Trophoblast cell (in vitro differentiated cells and primary cell): ENCODE results near the gene GLDC.
"Not testable (repeated sequence)": the region's sequence is repeated elsewhere in the genome, so short reads cannot be mapped to it uniquely, and the experiment has no call there.

Experiments used
- DNase-seq, 2 donors: peaks; one replicate each; pipeline ENCODE4 v3.0.0-alpha.2; 2016
- H2AFZ ChIP-seq: 2 replicates; pipeline ENCODE4 v1.6.1; 2013; ENCODE audit warnings: low read length, moderate library complexity, mild to moderate bottlenecking; ENCODE audit not compliant: insufficient read depth, poor library complexity
- H2AK5ac ChIP-seq: 2 replicates; pipeline ENCODE4 v1.6.1; 2013; ENCODE audit warnings: mild to moderate bottlenecking, low read length
- H2BK120ac ChIP-seq: 2 replicates; pipeline ENCODE4 v1.6.1; 2013; ENCODE audit warnings: low read length, mild to moderate bottlenecking, moderate library complexity; ENCODE audit not compliant: insufficient read depth, poor library complexity
- H2BK12ac ChIP-seq: 2 replicates; pipeline ENCODE4 v1.6.1; 2013; ENCODE audit warnings: mild to moderate bottlenecking, low read length, moderate library complexity
- H2BK5ac ChIP-seq: 2 replicates; pipeline ENCODE4 v1.6.1; 2013; ENCODE audit warnings: low read length, low read depth, moderate library complexity, mild to moderate bottlenecking; ENCODE audit not compliant: poor library complexity
- H3K14ac ChIP-seq: 2 replicates; pipeline ENCODE4 v1.6.1; 2013; ENCODE audit warnings: mild to moderate bottlenecking, low read length
- H3K18ac ChIP-seq: 2 replicates; pipeline ENCODE4 v1.6.1; 2013; ENCODE audit warnings: mild to moderate bottlenecking, low read length
- H3K23ac ChIP-seq: 2 replicates; pipeline ENCODE4 v1.6.1; 2013; ENCODE audit warnings: low read length
- H3K27ac ChIP-seq: 2 replicates; pipeline ENCODE4 v1.5.1; 2013; ENCODE audit warnings: low read depth, mild to moderate bottlenecking, inconsistent platforms, low read length, moderate library complexity
- H3K27me3 ChIP-seq: 2 replicates; pipeline ENCODE4 v1.6.1; 2013; ENCODE audit warnings: inconsistent platforms, mild to moderate bottlenecking, low read length, moderate library complexity; ENCODE audit not compliant: insufficient read depth
- H3K36me3 ChIP-seq, 2 experiments: 1 replicate in 1 of 2; 2 replicates in 1 of 2; pipeline ENCODE4 v1.6.1; 2013; ENCODE audit warnings: low read length in 2 of 2, mild to moderate bottlenecking in 2 of 2, moderate library complexity in 1 of 2; ENCODE audit not compliant: insufficient read depth in 2 of 2, control insufficient read depth in 1 of 2
- H3K4ac ChIP-seq: 2 replicates; pipeline ENCODE4 v1.6.1; 2013; ENCODE audit warnings: low read depth, mild to moderate bottlenecking, low read length, moderate library complexity
- H3K4me1 ChIP-seq, 2 experiments: 1 replicate in 1 of 2; 2 replicates in 1 of 2; pipeline ENCODE4 v1.6.1; 2013; ENCODE audit warnings: low read length in 2 of 2, mild to moderate bottlenecking in 2 of 2, moderate library complexity in 1 of 2; ENCODE audit not compliant: insufficient read depth in 2 of 2, control insufficient read depth in 1 of 2
- H3K4me2 ChIP-seq: 2 replicates; pipeline ENCODE4 v1.6.1; 2013; ENCODE audit warnings: inconsistent platforms, mild to moderate bottlenecking, low read length, moderate library complexity
- H3K4me3 ChIP-seq: 2 replicates; pipeline ENCODE4 v1.5.1; 2013; ENCODE audit warnings: mild to moderate bottlenecking, low read depth, low read length, inconsistent platforms
- H3K79me1 ChIP-seq: one replicate; pipeline ENCODE4 v1.6.1; 2013; ENCODE audit warnings: low read length
- H3K79me2 ChIP-seq: 2 replicates; pipeline ENCODE4 v1.6.1; 2013; ENCODE audit warnings: low read length, mild to moderate bottlenecking; ENCODE audit not compliant: control insufficient read depth, insufficient read depth, poor library complexity
- H3K9ac ChIP-seq: 2 replicates; pipeline ENCODE4 v1.6.1; 2013; ENCODE audit warnings: mild to moderate bottlenecking, low read length
- H3K9me3 ChIP-seq: 2 replicates; pipeline ENCODE4 v1.6.1; 2013; ENCODE audit warnings: low read depth, mild to moderate bottlenecking, control low read depth, inconsistent platforms, low read length; ENCODE audit not compliant: insufficient read depth
- H4K12ac ChIP-seq: 2 replicates; pipeline ENCODE4 v1.6.1; 2013; ENCODE audit warnings: low read depth, mild to moderate bottlenecking, low read length, moderate library complexity
- H4K8ac ChIP-seq: 2 replicates; pipeline ENCODE4 v1.6.1; 2013; ENCODE audit warnings: low read depth, mild to moderate bottlenecking, low read length, moderate library complexity
- H4K91ac ChIP-seq: one replicate; pipeline ENCODE4 v1.6.1; 2013; ENCODE audit warnings: low read depth, mild to moderate bottlenecking, low read length, moderate library complexity
- WGBS: extraction: QIAGEN DNeasy Blood & Tissue Kit; methylation state at CpG from one replicate; pipeline ENCODE4 v1.1.7; 2013; ENCODE audit warnings: missing lambda C conversion rate; ENCODE audit not compliant: insufficient read length, insufficient coverage; ENCODE audit errors: extremely low coverage; 5-methylcytosine and 5-hydroxymethylcytosine counted together

GLDC gene

DNA sequence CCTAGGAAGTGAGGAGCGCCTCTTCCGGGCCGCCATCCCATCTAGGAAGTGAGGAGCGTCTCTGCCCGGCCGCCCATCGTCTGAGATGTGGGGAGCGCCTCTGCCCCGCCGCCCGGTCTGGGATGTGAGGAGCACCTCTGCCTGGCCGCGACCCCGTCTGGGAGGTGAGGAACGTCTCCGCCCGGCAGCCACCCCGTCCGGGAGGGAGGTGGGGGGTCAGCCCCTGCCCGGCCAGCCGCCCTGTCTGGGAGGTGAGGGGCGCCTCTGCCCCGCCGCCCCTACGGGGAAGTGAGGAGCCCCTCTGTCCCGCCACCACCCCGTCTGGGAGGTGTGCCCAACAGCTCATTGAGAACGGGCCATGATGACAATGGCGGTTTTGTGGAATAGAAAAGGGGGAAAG, 22.7 kb downstream of the GLDC start:
- not testable (repeated sequence) for H3K4me3 ChIP-seq, H4K12ac ChIP-seq, H3K23ac ChIP-seq, H3K14ac ChIP-seq, H2AK5ac ChIP-seq, H3K36me3 ChIP-seq, H2BK120ac ChIP-seq, H3K79me1 ChIP-seq, H2BK5ac ChIP-seq, H4K8ac ChIP-seq, DNase-seq, H3K4me1 ChIP-seq, H3K27ac ChIP-seq, H3K79me2 ChIP-seq, H3K4ac ChIP-seq, H3K9ac ChIP-seq, H3K9me3 ChIP-seq, H3K18ac ChIP-seq, H2AFZ ChIP-seq, H3K27me3 ChIP-seq, H3K4me2 ChIP-seq, H2BK12ac ChIP-seq, H4K91ac ChIP-seq
- no CpG with 5 or more reads among the region's 29 CpGs for WGBS

DNA sequence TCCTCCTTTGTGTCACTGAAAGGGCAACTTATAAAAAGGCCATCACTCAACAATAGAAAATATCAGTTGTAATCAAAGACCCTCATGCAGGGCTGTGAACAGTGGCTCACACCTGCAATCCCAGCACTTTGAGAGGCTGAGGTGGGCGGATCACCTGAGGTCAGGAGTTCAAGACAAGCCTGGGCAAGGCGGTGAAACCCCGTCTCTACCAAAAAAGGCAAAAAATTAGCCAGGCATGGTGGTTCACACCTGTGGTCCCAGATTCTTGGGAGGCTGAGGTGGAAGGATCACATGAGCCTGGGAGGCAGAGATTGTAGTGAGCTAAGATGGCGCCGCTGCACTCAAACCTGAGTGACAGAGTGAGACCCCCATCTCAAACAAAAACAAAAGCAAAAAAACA, 24.7 kb downstream of the GLDC start:
- H3K18ac ChIP-seq = no peak overlapping the region
- no peaks in the 10 kb centered on the region for H3K9me3 ChIP-seq
- H3K79me1 ChIP-seq = no peaks in the 10 kb centered on the region
- no peak overlapping the region for H3K4me3 ChIP-seq
- no peak overlapping the region for H2BK120ac ChIP-seq
- no peak for DNase-seq
- H2AK5ac ChIP-seq = no peak overlapping the region
- no peak overlapping the region for H4K8ac ChIP-seq
- no CpG with 5 or more reads among the region's 5 CpGs for WGBS
- H2AFZ ChIP-seq = no peak overlapping the region
- H2BK5ac ChIP-seq = no peak overlapping the region
- peaks cover 1 to 3% of the 10 kb centered on the region in 2 experiments for H3K36me3 ChIP-seq
- H3K79me2 ChIP-seq = no peaks in the 10 kb centered on the region
- no peak overlapping the region for H3K4ac ChIP-seq
- H3K14ac ChIP-seq = no peak overlapping the region
- H3K27ac ChIP-seq = no peak overlapping the region
- no peak overlapping the region for H2BK12ac ChIP-seq
- H4K12ac ChIP-seq = no peak overlapping the region
- H3K23ac ChIP-seq = no peak overlapping the region
- H3K27me3 ChIP-seq = no peaks in the 10 kb centered on the region
- no peak overlapping the region for H3K4me2 ChIP-seq
- H3K9ac ChIP-seq = no peak overlapping the region
- H4K91ac ChIP-seq = no peak overlapping the region
- H3K4me1 ChIP-seq = peaks cover 0 to 2% of the 10 kb centered on the region in 2 experiments

DNA sequence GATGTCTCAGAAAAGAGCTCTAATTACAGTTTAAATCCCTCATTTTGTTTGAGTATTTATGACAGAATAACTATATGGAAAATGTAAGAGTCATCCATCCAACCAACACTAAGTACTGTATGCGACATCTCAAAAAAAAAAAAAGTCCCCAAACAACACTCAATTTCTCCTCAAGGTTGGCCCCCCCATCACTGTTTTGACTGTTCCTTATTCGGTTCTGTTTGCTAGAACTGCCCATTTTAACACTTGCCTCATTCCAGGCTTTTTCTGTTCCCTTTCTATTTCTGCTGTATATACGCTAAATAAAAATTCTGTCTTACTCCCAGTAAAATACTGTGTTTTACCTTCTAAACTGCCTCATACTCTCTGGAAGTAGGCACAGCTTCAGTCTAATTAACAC, 25.2 kb downstream of the GLDC start:
- no CpG with 5 or more reads among the region's 3 CpGs for WGBS
- Histone ChIP-seq H3K23ac (no peak overlapping the region), H3K4ac (no peak overlapping the region), H3K18ac (no peak overlapping the region), H3K9me3 (no peaks in the 10 kb centered on the region), H2BK120ac (no peak overlapping the region), H2AFZ (no peak overlapping the region), H4K8ac (no peak overlapping the region), H2BK5ac (no peak overlapping the region), H3K4me2 (no peak overlapping the region), H4K91ac (no peak overlapping the region), H3K79me1 (no peaks in the 10 kb centered on the region), H2AK5ac (no peak overlapping the region), H3K27ac (no peak overlapping the region), H3K27me3 (no peaks in the 10 kb centered on the region), H3K4me3 (no peak overlapping the region), H3K4me1 (peaks cover 0 to 2% of the 10 kb centered on the region in 2 experiments), H3K36me3 (peaks cover 2 to 3% of the 10 kb centered on the region in 2 experiments), H3K9ac (no peak overlapping the region), H3K79me2 (no peaks in the 10 kb centered on the region), H4K12ac (no peak overlapping the region), H2BK12ac (no peak overlapping the region), H3K14ac (no peak overlapping the region)
- DNase-seq = no peak

- H3K36me3 ChIP-seq = peaks cover 2 to 3% of the 10 kb centered on the region in 2 experiments
- no peak overlapping the region for H2AK5ac ChIP-seq
- no peak overlapping the region for H3K14ac ChIP-seq
- H3K9ac ChIP-seq = no peak overlapping the region
- no peak overlapping the region for H2BK120ac ChIP-seq
- H4K12ac ChIP-seq = no peak overlapping the region
- no peaks in the 10 kb centered on the region for H3K4me1 ChIP-seq
- no peak overlapping the region for H2BK5ac ChIP-seq
- H4K91ac ChIP-seq = no peak overlapping the region
- H3K79me2 ChIP-seq = no peaks in the 10 kb centered on the region
- no peaks in the 10 kb centered on the region for H3K9me3 ChIP-seq
- no peak overlapping the region for H3K4me2 ChIP-seq
- H3K18ac ChIP-seq = no peak overlapping the region
- no peaks in the 10 kb centered on the region for H3K27me3 ChIP-seq
- no peaks in the 10 kb centered on the region for H3K79me1 ChIP-seq
- no peak overlapping the region for H3K4me3 ChIP-seq
- WGBS = no CpG with 5 or more reads among the region's 6 CpGs
- no peak overlapping the region for H3K4ac ChIP-seq
- no peak overlapping the region for H2BK12ac ChIP-seq
- H2AFZ ChIP-seq = no peak overlapping the region
- DNase-seq = no peak
- no peak overlapping the region for H3K27ac ChIP-seq
- no peak overlapping the region for H4K8ac ChIP-seq
- H3K23ac ChIP-seq = no peak overlapping the region
Measured at GRCh38 chr9:6619909-6620308, 25.6 kb downstream of the GLDC start.
